ENCODE data around the gene OGDHL. TPM values are rescaled to one million over a fixed set of nuclear protein-coding genes. Genes with fewer than 3 reads are reported as not detected.

OGDHL gene
- total RNA-seq, 1 experiment from 2014 or later = 1.3 TPM

DNA sequence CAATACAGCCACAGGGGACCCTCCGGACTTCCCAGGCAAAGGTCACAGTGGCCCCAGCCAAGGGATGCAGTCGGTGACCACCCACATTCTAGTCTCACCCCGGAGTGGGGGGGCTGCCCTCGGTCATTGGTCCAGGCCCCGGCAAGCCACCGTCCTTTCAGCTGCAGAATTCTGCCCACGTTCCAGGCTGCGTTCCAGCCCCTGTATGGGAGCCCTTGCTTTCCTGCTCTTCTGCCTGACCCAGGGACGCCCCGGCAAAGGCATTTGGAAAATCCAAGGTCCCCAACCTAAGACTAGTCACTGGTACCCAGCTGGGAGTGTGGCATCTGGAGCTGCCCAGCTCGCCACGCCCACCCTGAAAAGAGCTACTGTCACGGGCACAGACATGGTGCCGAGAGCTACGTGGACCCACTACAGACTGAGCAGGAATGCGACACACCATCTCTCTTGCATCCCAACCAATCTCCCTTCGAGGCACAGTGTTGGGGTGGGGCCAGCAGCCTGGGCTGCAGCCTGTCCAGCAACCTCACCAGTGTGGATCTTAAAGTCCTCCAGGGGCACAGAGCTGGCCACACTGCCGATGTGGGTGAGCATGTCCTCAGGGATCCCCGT, 18.6 kb downstream of the OGDHL start:
- BruUV-seq (replicated peaks) = no TSS peak
- CTCF ChIA-PET = no interaction called here
- TF ChIP-seq TCF7L2 (IDR thresholded peaks at IDR 0.05; ENCODE audit: low read depth, low read length) = no peak
- no peak for TF ChIP-seq POLR2AphosphoS5 (IDR thresholded peaks at IDR 0.05; ENCODE audit: low read depth, low read length)
- TF ChIP-seq, protein P1, sequence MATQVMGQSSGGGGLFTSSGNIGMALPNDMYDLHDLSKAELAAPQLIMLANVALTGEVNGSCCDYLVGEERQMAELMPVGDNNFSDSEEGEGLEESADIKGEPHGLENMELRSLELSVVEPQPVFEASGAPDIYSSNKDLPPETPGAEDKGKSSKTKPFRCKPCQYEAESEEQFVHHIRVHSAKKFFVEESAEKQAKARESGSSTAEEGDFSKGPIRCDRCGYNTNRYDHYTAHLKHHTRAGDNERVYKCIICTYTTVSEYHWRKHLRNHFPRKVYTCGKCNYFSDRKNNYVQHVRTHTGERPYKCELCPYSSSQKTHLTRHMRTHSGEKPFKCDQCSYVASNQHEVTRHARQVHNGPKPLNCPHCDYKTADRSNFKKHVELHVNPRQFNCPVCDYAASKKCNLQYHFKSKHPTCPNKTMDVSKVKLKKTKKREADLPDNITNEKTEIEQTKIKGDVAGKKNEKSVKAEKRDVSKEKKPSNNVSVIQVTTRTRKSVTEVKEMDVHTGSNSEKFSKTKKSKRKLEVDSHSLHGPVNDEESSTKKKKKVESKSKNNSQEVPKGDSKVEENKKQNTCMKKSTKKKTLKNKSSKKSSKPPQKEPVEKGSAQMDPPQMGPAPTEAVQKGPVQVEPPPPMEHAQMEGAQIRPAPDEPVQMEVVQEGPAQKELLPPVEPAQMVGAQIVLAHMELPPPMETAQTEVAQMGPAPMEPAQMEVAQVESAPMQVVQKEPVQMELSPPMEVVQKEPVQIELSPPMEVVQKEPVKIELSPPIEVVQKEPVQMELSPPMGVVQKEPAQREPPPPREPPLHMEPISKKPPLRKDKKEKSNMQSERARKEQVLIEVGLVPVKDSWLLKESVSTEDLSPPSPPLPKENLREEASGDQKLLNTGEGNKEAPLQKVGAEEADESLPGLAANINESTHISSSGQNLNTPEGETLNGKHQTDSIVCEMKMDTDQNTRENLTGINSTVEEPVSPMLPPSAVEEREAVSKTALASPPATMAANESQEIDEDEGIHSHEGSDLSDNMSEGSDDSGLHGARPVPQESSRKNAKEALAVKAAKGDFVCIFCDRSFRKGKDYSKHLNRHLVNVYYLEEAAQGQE (IDR thresholded peaks at IDR 0.05; ENCODE audit: insufficient read depth in 1 of 2, low read depth in 2 of 2, low read length in 1 of 2) = no peak
- TF ChIP-seq SIN3A (IDR thresholded peaks at IDR 0.05; ENCODE audit: borderline replicate concordance, insufficient read depth, low read depth, low read length) = no peak
- TF ChIP-seq, protein P2, sequence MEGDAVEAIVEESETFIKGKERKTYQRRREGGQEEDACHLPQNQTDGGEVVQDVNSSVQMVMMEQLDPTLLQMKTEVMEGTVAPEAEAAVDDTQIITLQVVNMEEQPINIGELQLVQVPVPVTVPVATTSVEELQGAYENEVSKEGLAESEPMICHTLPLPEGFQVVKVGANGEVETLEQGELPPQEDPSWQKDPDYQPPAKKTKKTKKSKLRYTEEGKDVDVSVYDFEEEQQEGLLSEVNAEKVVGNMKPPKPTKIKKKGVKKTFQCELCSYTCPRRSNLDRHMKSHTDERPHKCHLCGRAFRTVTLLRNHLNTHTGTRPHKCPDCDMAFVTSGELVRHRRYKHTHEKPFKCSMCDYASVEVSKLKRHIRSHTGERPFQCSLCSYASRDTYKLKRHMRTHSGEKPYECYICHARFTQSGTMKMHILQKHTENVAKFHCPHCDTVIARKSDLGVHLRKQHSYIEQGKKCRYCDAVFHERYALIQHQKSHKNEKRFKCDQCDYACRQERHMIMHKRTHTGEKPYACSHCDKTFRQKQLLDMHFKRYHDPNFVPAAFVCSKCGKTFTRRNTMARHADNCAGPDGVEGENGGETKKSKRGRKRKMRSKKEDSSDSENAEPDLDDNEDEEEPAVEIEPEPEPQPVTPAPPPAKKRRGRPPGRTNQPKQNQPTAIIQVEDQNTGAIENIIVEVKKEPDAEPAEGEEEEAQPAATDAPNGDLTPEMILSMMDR (IDR thresholded peaks at IDR 0.05) = no peak
- in situ Hi-C loops (cut with HindIII; ENCODE audit: low pct_unique_long_range_greater_than_20kb, low sequenced_read_pairs) = no loop called here
- DNase-seq (ENCODE audit: low read depth, low spot score) (no peak), ATAC-seq (no peak)
- no peak overlapping the region for H3K27ac ChIP-seq (ENCODE audit: low read length)
- no peaks in the 10 kb centered on the region for H3K9me3 ChIP-seq (ENCODE audit: control insufficient read depth, insufficient read depth, low read depth, low read length)
- no peaks in the 10 kb centered on the region for H3K27me3 ChIP-seq (ENCODE audit: control insufficient read depth, insufficient read depth, low read length)
- H3K4me3 ChIP-seq (ENCODE audit: low read depth in 2 of 2, low read length in 2 of 2) = no peak overlapping the region
- POLR2A ChIA-PET = no interaction called here
- no peaks in the 10 kb centered on the region for H3K36me3 ChIP-seq (ENCODE audit: control insufficient read depth, insufficient read depth, low read length)
- H3K4me1 ChIP-seq (ENCODE audit: control insufficient read depth, insufficient read depth, low read length) = no peaks in the 10 kb centered on the region
- intact Hi-C loops (cut with micrococcal nuclease; ENCODE audit: unreplicated experiment) = no loop called here

DNA sequence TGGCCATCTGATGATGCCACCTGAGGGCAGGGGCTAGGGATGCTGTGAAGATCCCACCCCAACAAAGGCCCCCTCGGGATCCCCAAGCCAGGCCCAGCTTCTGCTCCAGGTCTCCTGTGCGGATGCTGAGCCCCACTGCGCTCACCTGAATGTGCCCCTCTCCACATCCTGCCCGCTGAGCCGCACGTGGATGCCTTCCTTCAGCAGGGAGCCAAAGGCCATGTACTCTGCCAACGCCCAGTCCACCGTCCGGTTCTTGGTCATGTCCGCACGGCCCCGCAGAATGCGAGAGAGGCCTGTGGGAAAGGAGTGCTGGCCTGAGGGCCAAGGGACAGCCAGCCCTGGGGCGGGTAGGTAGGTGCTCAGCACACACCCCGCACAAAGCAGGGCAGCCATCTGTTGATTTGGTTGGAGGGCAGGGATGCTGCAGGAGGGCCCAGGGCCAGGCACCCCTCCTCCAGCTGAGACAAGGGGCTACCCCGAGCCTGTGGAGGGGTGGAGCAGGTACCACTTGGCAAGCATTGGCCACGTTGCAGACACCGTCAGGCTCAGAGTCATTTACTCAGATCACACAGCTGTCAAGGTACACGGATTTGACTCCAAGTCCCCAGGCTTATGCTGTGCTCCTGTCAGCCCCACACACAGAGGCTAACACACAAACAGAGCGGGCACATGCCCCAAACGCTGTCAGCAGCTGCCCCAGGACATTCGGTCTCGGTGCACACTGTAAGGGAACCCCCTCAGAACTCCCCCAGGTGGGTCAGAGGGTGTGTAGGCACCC, 19.2 kb downstream of the OGDHL start:
- Histone ChIP-seq H3K4me1 (ENCODE audit: control insufficient read depth, insufficient read depth, low read length) (no peaks in the 10 kb centered on the region), H3K27ac (ENCODE audit: low read length) (no peak overlapping the region), H3K27me3 (ENCODE audit: control insufficient read depth, insufficient read depth, low read length) (no peaks in the 10 kb centered on the region), H3K4me3 (ENCODE audit: low read depth in 2 of 2, low read length in 2 of 2) (no peak overlapping the region), H3K9me3 (ENCODE audit: control insufficient read depth, insufficient read depth, low read depth, low read length) (no peaks in the 10 kb centered on the region), H3K36me3 (ENCODE audit: control insufficient read depth, insufficient read depth, low read length) (no peaks in the 10 kb centered on the region)
- TF ChIP-seq SIN3A (IDR thresholded peaks at IDR 0.05; ENCODE audit: borderline replicate concordance, insufficient read depth, low read depth, low read length) (no peak), POLR2AphosphoS5 (IDR thresholded peaks at IDR 0.05; ENCODE audit: low read depth, low read length) (no peak)
- TF ChIP-seq, protein P1 (IDR thresholded peaks at IDR 0.05; ENCODE audit: insufficient read depth in 1 of 2, low read depth in 2 of 2, low read length in 1 of 2) = no peak
- TF ChIP-seq, protein P2 (IDR thresholded peaks at IDR 0.05) = no peak
- in situ Hi-C loops (cut with HindIII; ENCODE audit: low pct_unique_long_range_greater_than_20kb, low sequenced_read_pairs) = no loop called here
- intact Hi-C loops (cut with micrococcal nuclease; ENCODE audit: unreplicated experiment) = no loop called here
- no peak for DNase-seq (ENCODE audit: low read depth, low spot score)
- no TSS peak for BruUV-seq (replicated peaks)
- ChIA-PET CTCF (no interaction called here), POLR2A (no interaction called here)
- ATAC-seq = no peak
